Inflammatory macrophage (primary cell): Measurements from ENCODE around the gene CEMIP.
"Not testable (repeated sequence)": the region's sequence is repeated elsewhere in the genome, so short reads cannot be mapped to it uniquely, and the experiment has no call there.

Source experiments
- DNase-seq, 2 donors: peaks; one replicate each; pipeline ENCODE4 v3.0.0-alpha.2; 2020 to 2022

The CEMIP gene

DNA sequence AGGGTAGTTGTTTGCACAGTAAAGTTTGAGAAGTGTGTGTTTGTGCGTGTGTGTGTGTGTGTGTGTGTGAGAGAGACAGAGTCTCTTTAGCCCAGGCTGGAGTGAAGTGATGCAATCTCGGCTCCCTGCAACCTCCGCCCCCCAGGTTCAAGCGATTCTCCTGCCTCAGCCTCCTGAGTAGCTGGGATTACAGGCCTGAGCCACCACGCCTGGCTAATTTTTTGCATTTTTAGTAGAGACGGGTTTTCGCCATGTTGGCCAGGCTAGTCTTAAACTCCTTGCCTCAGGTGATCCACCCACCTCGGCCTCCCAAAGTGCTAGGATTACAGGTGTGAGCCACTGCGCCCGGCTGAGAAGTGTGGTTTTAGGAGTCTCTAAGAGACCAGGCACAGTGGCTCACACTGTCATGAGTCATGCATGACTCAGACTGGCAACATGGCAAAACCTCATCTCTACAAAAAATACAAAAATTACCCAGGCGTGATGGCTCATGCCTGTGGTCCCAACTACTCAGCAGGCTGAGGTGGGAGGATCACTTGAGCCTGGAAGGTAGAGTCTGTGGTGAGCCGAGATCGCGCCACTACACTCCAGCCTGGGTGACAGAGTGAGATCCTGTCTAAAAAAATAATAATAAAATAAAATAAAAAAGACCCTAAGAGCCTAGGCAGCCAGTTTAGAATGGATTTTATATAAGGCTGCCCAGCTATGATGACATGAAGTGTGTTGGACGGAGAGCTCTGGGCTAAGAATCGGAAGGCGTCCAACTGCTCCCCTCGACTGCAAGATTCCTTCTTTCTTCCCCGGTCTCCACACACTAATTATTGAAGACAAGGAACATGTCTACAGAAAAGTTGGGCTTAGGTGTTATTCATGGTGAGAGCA, 176.6 kb downstream of the CEMIP start:
- peak; percentile 72 to 88 for DNase-seq

DNA sequence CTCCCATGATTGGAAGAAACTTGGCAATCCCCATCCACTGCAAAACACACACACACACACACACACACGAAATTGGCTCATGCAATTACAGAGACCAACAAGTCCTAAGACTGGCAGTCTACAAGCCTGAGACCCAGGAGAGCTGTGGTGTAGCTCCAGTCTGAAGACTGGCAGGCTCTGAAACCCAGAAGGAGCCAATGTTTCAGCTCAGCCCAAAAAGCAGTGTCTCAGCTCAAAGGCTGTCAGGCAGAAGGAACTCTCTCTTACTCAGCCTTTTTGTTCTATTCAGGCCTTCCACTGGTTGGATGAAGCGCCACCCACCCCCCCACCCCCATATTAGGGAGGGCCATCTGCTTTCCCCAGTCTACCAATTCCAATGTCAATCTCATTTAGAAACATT, 178.4 kb downstream of the CEMIP start:
- DNase-seq, result peak in 1 of 2 donors; percentile 26

DNA sequence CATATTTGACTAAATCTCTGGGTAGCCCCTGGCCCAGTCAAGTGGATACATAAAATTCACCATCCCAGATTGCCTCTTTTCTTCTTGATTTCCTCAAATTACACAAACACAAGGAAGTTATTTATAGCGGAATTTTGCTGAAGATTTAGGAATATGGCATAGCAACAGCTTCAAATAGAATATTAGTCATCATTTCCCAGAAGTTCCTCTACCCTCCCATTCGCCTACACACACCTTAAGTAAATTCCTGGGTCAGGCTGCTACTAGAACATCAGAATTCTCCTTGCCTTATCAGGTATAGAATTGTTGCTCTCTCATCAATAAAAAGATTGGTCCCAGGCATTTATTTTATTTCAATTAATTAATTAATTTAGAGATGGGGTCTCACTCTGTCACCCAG, 178.8 kb downstream of the CEMIP start:
- no peak for DNase-seq

DNA sequence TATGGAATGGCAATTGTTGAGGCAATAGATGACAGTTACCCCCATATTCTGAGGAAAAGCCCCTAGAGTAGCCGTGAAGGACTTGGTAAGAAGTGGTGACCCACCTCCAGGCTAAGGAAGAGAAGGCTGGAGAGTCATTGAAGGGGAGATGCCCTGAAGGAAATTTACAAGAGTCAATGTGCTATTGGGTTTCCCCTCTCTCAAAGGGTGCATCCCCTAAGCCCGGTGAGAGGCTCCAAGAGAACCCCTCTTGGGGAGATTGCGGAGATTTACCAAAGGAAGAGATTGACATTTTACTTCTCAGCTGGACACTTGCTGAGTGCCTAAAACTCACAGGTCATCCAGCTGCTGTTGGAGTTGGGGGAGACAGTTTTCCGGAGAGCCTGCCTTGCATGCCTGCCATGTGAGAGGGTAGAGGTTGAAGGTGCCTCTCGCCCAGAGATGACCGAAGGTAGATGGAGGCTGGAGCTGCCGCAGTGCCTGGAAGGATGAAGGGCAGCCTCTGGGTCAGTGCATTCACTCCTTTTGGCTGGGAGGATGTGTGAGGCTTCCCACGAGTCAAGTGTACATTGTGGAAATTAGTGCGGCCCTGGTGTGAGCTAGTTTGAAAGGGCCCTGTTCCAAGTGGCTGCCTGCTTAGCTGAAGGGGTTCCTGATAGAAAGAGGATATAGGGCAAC, 179.8 kb downstream of the CEMIP start:
- DNase-seq, result no peak

DNA sequence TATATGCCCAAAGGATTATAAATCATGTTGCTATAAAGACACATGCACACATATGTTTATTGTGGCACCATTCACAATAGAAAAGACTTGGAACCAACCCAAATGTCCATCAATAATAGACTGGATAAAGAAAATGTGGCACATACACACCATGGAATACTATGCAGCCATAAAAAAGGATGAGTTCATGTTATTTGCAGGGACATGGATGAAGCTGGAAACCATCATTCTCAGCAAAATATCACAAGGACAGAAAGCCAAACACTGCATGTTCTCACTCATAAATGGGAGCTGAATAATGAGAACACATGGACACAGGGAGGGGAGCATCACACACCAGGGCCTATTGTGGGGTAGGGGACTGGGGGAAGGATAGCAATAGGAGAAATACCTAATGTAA, 186.3 kb downstream of the CEMIP start:
- DNase-seq, result not testable (repeated sequence)

DNA sequence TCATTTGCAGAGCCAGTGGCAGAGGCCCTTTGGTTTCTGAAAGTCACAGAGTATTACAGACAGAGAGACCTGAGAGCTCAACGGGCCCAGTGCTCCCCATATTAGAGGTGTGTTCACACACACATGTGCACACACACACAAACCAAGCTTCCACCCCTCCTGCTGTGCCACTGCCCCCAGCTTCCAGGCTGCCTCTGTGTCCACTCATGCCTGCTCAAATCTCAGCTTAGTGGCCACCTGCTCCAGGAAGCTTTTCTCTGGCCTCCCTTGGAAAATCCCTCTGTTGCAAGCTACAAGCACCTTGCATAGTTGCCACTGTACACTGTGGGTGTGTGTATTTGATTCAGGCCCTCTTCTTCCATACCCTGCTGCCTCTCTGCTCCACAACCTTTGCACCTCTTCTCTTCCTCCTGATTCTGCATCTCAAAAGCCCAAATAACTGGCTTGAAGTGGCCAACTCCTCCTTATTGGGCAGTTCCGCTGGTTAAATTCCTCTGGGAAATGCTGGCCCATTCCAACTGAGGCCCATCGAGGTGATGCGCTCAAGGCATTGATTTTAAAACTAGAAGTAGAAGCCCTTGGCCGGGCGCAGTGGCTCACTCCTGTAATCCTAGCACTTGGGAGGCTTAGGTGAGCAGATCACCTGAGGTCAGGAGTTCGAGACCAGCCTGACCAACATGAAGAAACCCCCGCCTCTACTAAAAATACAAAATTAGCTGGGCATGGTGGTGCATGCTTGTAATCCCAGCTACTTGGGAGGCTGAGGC, 187.4 kb downstream of the CEMIP start:
- DNase-seq, result no peak

DNA sequence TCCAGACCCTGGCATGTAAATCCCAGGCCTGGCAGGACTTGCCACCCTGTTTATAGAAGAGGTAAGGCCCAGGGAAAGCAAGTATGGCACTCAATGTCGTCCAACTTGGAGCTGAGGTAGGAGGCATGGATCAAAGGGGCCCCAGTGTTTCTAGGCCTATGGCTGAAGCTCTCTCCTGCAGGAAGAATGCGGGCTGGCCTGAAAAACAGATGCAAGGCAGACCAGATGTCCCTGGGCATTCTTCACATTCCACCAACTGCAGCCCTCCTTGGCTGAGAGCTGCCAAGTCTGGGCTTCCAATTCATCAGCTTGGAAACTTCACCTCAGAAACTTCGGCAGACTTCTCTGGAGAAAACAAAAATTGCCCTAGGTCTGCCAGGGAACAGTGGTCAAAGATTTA, 188.3 kb downstream of the CEMIP start:
- no peak for DNase-seq

DNA sequence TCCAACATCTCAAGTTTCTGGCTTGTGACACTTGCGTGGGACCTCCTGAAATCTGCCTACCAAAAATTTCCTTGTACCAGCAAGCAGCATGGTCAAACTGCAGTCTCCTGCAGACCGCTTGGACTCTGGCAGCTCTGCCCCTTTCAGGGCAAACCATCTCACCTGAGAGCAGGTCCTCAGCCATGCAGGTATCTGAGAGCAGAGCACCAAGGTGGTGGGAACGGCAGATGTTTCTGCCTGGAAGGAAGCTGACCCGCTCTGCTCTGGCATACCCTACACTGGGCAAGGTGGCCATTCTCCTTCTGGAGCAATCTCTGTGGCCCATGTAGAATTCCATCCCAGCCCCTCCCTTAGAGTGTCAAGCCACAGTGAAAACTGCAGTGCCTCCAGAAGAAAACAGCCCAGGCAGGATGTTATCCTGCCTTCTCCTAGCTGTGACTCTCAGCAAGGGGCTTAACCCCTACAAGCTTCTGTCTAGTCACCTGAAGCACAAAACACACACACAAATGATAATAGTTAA, 188.9 kb downstream of the CEMIP start:
- DNase-seq, result no peak

DNA sequence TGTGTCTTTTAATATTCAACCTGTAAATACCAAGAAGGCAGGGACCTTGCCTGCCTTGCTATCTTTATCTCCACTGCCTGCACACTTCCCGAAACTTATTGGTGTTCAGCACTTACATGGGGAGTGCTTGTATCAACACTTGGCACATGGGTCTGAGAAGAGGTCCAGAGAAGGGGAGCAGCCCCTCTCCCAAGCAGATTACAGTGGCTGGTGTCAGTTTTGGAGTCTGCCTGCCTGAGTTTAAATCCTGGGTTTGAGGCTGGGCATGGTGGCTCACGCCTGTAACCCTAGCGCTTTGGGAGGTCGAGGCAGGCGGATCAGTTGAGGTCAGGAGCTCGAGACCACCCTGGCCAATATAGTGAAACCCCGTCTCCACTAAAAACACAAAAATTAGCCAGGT, 190.1 kb downstream of the CEMIP start:
- no peak for DNase-seq

DNA sequence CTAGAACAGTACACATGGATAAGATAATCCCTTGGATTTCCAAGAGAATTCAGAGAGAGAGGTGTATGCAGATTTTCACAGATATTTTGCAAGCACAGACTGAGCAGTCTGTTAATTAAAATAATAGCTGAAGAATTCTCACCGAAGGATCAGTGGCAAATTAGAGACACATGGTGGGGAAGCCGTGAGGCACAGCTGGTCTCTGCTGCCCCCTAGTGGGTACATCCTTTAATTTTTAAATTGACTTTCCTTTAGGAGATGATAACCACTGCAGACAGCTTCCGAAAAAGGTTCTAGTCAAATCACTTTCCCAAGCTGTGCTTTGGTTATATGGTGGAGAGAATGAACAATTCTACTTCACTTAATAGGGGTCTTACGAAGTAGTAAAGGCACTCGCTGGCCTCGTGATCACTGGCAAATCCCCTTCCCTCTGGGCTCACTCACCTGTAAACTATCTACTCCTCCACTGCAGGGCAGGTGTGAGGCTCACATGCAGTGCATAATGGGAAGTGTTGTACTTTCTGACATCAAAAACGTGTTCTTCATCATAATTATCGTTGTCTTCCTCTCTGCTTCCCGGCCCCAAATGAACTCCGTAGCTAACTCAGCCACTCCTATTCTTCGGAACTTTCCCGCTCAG, 191.0 kb downstream of the CEMIP start:
- DNase-seq, result peak; percentile 73 to 81

DNA sequence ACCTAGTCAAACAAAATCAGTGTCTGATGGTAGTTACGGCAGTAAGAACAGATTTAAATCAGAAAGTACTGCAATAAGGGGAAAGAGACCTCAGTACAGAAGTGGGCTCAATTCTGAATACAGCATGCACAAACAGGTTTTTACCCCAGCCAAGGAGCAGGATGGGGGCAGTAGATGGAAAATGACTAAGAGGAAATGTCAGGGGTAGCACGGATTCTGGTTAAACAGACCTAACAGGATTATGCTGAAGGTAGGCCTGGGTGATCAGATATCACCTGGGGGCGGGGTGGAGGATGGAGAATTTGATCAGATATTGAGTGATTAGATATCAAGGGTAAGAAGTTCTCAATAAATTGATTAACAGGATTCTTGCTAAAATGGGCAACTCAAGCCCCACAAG, 191.5 kb downstream of the CEMIP start:
- DNase-seq, result no peak

DNA sequence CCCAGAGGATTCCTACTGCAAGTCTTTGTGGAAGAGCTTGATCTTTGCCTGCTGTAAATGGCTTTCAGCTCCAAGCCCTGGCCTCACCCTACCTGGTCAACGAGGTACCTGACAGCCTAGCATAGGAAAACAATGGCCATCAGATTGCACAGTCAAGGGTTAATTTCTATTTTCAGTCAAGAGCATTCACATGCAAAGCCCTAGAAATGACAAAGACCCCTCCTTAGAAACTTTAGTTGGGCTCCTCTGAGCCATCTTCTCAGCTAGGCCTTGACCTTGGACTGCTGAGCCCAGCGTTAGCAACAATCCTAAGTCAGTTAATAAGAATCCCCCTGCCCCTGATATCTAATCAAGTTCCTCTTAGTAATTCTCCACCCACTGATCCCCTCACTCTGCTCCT, 192.0 kb downstream of the CEMIP start:
- DNase-seq, result no peak

DNA sequence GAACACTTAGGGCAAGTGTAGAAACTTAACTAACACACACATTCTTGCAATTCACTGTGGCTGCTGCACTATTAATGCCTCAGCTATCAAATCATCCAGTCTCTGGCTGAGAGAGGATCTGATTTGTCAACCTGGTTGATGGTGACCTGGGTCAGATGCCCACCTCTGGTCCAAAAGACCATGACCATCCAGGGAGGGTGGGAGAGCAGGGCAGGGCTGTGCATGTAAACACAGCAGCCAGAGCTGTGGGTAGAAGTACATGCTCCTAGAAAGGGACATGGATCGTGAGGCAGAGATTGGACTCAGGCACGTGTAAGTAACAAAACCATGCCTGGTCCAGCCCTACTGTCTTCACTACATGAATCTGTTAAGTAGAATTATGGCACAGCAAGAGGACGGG, 193.1 kb downstream of the CEMIP start:
- no peak for DNase-seq

DNA sequence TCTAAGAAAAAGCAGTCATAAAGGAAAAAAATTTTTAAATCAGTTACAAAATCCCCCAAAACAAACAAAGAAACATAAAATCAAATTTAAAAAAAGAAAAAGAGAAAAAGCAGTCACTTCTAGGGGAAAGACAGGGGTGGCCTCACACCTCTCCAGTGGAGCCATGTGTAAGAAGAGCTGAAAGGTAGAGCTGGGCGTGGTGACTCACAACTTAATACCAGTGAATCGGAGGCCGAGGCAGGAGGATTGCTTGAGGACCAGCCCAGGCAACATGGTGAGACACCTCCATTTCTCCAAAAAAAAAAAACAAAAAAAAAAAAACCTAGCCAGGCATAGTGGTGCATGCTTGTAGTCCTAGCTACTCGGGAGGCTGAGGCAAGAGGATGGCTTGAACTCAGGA, 195.7 kb downstream of the CEMIP start:
- DNase-seq, result no peak

DNA sequence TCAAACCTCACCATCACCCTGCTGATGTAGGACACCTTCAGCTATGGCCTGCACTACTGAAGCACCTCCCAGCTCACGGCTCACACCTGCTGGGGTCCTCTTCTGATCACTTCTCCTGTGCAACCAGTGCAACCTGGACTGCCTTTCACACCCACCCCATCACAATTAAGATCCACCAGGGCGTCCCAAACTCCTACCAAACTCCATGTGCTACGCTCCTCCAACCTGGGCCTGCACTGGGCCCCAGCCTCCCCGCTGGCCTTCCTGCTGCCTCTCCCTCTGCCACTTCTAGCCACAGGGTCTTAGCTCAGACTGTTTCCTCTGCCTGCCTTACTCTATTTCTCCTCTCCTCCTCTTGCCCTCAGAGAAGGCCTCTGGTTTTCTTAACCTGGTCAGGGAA, 197.7 kb downstream of the CEMIP start:
- DNase-seq, result no peak

DNA sequence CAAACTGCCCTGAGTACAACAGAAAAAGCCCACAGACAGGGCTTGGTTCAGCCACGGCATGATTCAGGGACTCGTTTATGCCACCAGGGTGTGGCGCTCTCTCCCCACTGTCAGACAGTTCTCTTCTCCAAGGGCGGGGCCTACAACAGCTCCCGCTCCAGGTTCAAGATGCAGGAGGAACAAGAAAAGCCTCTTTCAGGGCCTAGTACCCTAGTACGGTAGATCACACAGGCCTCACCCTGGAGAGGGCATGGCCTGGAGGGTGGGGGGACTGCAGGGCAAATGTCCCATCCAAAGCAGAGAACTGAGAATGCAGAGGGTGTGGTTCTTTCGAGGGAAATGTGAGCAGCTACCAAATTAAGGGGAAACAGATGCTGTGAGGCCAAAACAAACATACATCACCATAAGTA, 198.5 kb downstream of the CEMIP start:
- peak; percentile 60 to 80 for DNase-seq

DNA sequence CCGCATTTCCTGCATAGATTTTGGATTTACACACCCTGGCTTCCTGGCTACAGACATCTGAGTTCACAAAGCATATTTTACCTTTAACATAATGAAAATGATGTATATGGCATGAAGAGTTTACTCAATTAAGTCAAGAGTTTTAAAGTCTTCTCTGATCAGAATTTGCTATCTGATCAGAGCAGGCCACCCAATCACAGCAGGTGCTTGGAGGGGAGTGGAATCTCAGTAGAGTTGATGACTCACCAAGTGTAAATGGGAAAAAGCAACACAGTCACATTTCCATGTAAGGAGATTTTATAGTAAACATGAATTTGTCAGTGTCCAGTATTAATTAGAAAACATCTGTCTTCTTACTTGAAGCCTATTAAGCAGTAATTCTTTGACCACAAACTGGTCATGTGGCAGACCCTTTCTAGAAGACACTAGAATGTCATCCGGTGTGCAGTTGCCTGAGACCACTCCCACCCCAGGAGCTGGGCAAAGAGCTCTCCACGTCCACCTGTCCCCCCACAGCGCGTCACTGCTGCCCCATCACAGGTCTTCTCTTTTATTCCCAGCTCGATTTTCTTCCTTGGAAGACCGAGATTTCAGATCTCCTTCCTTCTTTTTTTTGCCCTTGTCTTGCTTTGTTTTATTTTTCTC, 199.6 kb downstream of the CEMIP start:
- DNase-seq, result no peak

DNA sequence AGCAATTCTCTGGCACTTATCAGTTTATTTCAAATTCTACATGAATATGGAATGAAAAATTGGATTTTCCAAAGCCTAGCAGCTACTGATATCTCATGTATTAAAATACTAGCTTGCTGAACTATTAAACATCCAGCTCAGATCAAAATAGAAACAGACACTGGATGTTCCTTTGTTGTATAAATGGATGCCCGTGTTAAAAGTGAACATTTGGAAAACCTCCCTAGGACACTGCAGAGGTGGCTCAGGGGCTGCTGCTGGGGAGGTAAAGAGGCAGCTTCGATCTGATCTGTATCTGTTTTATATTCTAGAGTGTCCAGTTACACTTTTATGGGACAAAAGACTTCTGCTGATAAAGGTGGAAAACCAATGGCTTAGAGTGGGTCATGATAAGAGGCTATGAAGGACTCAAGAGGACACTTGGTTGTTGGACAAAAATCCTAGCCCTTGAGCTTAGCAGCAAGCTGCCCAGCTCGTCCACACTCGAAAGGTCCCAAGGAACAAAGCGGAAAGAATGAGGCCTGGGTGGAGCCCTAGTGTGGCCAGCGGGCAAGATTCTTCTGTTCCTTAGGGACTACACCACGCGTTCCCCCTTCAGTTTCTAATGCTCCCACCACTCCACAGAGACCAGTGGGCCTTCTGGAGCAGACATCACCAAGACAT, 200.5 kb downstream of the CEMIP start:
- DNase-seq, result no peak

DNA sequence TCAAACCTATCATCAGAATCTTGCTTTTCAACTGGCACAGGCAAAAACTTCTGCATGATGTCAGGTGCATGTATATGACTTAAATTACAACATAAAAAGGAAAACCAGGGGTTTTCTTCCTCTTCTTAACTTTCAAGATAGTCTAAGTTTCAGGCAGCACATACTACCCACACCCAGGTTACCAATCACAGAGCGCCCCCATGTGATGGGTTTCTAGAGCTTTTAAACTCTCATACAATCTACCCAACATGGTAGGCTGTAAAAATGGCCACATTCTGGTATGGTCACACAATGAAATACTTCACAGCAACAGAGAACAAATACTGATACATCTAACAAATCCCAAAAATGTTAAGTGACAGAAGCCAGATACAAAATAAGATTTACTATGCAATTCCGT, 203.0 kb downstream of the CEMIP start:
- peak in 1 of 2 donors; percentile 29 for DNase-seq

DNA sequence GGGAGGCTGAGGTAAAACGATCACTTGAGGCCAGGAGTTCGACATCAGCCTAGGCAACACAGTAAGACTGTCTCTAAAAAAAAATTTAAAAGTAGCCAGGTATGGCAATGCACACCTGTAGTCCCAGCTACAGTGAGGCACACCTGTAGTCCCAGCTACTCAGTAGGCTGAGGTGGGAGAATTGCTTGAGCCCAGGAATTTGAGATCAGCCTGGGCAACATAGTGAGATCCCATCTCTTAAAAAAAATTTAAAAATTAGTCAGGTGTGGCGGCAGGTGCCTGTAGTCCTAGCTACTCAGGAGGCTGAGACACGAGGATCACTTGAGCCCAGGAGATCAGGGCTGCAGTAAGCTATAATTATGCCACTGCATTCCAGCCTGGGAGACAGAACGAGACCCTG, 203.7 kb downstream of the CEMIP start:
- no peak for DNase-seq

DNA sequence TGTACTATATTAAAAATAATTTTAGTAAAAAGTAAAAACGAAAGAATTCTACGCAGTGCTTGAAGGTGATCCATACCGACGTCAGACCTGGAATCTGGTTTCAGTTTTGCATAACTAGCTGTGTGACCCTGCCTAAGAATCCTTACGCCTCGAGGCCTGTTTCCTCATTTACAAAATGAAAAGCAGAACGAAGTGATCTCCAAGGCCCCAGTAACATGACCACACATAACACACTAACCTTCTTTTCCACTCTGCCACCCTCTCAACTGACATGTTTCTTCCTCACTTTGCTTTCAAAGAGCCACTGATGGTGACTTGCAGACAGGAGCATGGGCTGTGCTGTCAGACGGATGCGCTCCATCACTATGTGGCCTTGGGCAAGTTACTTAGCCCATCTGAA, 205.7 kb downstream of the CEMIP start:
- DNase-seq, result peak; percentile 89 to 92

DNA sequence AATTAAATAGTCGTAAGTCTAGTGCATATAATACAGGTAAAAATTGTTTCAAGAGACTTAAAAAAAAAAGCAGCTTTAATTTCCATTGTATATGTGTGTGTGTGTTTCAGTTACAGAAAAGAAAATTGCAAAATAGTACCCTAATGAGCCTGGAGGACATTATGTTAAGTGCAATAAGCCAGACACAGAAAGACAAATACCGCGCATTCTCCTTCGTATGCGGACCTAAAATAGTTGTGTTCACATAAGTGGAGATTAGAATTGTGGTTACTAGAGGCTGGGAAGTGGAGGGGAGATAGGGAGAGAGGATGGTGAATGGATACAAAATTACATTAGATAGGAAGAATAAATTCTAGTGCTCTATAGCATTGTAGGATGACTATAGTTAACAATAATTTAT, 206.8 kb downstream of the CEMIP start:
- no peak for DNase-seq
